Measurements from ENCODE around the gene ATXN1. TPM values are rescaled to one million over a fixed set of nuclear protein-coding genes. Genes with fewer than 3 reads are reported as not detected.

ATXN1 gene
- total and polyA plus RNA-seq, 2 of the 13 experiments (the other 11 are each of a cell fraction or from before 2014, with no cell fraction given): 20.7 to 39.5 TPM

- TF ChIP-seq ZNF816 (CRISPR knock-in tag; IDR thresholded peaks at IDR 0.05; ENCODE audit: borderline replicate concordance) (no peak), PTBP1 (IDR thresholded peaks at IDR 0.05; ENCODE audit: low read depth, low read length, poor library complexity, severe bottlenecking) (no peak), ZNF790 (CRISPR knock-in tag; IDR thresholded peaks at IDR 0.05; ENCODE audit: borderline replicate concordance) (no peak), GABPB1 (CRISPR knock-in tag; IDR thresholded peaks at IDR 0.05) (no peak), FUBP1 (CRISPR knock-in tag; IDR thresholded peaks at IDR 0.05; ENCODE audit: borderline replicate concordance) (no peak)
- TF ChIP-seq, protein P1, sequence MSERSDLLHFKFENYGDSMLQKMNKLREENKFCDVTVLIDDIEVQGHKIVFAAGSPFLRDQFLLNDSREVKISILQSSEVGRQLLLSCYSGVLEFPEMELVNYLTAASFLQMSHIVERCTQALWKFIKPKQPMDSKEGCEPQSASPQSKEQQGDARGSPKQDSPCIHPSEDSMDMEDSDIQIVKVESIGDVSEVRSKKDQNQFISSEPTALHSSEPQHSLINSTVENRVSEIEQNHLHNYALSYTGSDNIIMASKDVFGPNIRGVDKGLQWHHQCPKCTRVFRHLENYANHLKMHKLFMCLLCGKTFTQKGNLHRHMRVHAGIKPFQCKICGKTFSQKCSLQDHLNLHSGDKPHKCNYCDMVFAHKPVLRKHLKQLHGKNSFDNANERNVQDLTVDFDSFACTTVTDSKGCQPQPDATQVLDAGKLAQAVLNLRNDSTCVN (CRISPR knock-in tag; IDR thresholded peaks at IDR 0.05; ENCODE audit: borderline replicate concordance): no peak
- TF ChIP-seq, protein P2, sequence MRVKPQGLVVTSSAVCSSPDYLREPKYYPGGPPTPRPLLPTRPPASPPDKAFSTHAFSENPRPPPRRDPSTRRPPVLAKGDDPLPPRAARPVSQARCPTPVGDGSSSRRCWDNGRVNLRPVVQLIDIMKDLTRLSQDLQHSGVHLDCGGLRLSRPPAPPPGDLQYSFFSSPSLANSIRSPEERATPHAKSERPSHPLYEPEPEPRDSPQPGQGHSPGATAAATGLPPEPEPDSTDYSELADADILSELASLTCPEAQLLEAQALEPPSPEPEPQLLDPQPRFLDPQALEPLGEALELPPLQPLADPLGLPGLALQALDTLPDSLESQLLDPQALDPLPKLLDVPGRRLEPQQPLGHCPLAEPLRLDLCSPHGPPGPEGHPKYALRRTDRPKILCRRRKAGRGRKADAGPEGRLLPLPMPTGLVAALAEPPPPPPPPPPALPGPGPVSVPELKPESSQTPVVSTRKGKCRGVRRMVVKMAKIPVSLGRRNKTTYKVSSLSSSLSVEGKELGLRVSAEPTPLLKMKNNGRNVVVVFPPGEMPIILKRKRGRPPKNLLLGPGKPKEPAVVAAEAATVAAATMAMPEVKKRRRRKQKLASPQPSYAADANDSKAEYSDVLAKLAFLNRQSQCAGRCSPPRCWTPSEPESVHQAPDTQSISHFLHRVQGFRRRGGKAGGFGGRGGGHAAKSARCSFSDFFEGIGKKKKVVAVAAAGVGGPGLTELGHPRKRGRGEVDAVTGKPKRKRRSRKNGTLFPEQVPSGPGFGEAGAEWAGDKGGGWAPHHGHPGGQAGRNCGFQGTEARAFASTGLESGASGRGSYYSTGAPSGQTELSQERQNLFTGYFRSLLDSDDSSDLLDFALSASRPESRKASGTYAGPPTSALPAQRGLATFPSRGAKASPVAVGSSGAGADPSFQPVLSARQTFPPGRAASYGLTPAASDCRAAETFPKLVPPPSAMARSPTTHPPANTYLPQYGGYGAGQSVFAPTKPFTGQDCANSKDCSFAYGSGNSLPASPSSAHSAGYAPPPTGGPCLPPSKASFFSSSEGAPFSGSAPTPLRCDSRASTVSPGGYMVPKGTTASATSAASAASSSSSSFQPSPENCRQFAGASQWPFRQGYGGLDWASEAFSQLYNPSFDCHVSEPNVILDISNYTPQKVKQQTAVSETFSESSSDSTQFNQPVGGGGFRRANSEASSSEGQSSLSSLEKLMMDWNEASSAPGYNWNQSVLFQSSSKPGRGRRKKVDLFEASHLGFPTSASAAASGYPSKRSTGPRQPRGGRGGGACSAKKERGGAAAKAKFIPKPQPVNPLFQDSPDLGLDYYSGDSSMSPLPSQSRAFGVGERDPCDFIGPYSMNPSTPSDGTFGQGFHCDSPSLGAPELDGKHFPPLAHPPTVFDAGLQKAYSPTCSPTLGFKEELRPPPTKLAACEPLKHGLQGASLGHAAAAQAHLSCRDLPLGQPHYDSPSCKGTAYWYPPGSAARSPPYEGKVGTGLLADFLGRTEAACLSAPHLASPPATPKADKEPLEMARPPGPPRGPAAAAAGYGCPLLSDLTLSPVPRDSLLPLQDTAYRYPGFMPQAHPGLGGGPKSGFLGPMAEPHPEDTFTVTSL (CRISPR knock-in tag; IDR thresholded peaks at IDR 0.05; ENCODE audit: borderline replicate concordance): no peak
- H3K9me3 ChIP-seq (ENCODE audit: low read length): no peaks in the 10 kb centered on the region
- intact Hi-C loops (cut with micrococcal nuclease; ENCODE audit: unreplicated experiment): no loop called here
- DNase-seq (ENCODE audit: low spot score) (no peak), ATAC-seq (no peak; the same call in 2 of the 3 replicates), FAIRE-seq (no peak)
- H4K20me1 ChIP-seq (ENCODE audit: insufficient read depth, low read length): no peaks in the 10 kb centered on the region
- no peaks in the 10 kb centered on the region for H3K79me2 ChIP-seq (ENCODE audit: insufficient read depth, low read length)
- no peak overlapping the region for H2AFZ ChIP-seq (ENCODE audit: low read length)
- no peaks in the 10 kb centered on the region for H3K4me1 ChIP-seq (ENCODE audit: insufficient read depth, low read length)
- in situ Hi-C loops (cut with HindIII; ENCODE audit: extremely low pct_ligation_motif_present, low pct_unique_long_range_greater_than_20kb): no loop called here
- no peak overlapping the region for H3K4me2 ChIP-seq (ENCODE audit: low read depth, low read length)
- no TSS peak for BruUV-seq (replicated peaks)
- no peaks in the 10 kb centered on the region for H3K36me3 ChIP-seq (replicated peaks in 1 of 2; ENCODE audit: control insufficient read depth in 1 of 2, insufficient read depth in 2 of 2, low read length in 2 of 2)
- ChIA-PET CTCF (ENCODE audit: low intra/inter-chr PET ratio, low total read pairs) (no interaction called here), POLR2A (no interaction called here)
- no peak overlapping the region for H3K27ac ChIP-seq (ENCODE audit: extremely low read length, insufficient read depth, low read length)
- no peak overlapping the region for H3K4me3 ChIP-seq (replicated peaks in 1 of 3; ENCODE audit: insufficient read depth in 1 of 3, low read depth in 2 of 3, low read length in 3 of 3)
- no peak overlapping the region for H3K9ac ChIP-seq (ENCODE audit: insufficient read depth, low read depth, low read length)
- peaks cover 6 to 24% of the 10 kb centered on the region in 2 experiments; a peak in 3 of 5 replicates for H3K27me3 ChIP-seq (ENCODE audit: control insufficient read depth in 1 of 2, insufficient read depth in 2 of 2, low read length in 2 of 2)
- WGBS (ENCODE audit: low lambda C conversion rate): 78% methylated on average over 19 of the region's 23 CpGs
Observed at GRCh38 chr6:16267428-16268263, 493.6 kb downstream of the ATXN1 start.
